Keratinocyte (primary cell): Measurements from ENCODE around the gene FNDC3B. TPM values are rescaled to one million over a fixed set of nuclear protein-coding genes. Genes with fewer than 3 reads are reported as not detected.

ENCODE experiments used
- DNase-seq: peaks from one replicate; pipeline ENCODE4 v3.0.0-alpha.2; 2011; ENCODE audit warnings: low read depth, missing footprints, low spot score
- FAIRE-seq: peaks from 2 replicates; lab custom pipeline; 2011; peaks lifted over from hg19 to GRCh38; lab: Jason Lieb, UNC
- H2AFZ ChIP-seq: 2 replicates; pipeline ENCODE4 v1.6.0; 2012; ENCODE audit warnings: low read length, control low read depth, inconsistent platforms; ENCODE audit not compliant: control insufficient read depth
- H3K27ac ChIP-seq: 2 replicates; pipeline ENCODE4 v1.5.1; 2011; ENCODE audit warnings: low read length; ENCODE audit not compliant: control insufficient read depth, insufficient read depth
- H3K27me3 ChIP-seq: 3 replicates; pipeline ENCODE4 v1.6.0; 2011; ENCODE audit warnings: low read length; ENCODE audit not compliant: control insufficient read depth, insufficient read depth; ENCODE audit errors: extremely low read depth
- H3K36me3 ChIP-seq, 2 experiments: 2 replicates in 1 of 2; 3 replicates in 1 of 2; pipeline ENCODE4 v1.5.1; 2011; ENCODE audit warnings: low read length in 2 of 2, mild to moderate bottlenecking in 1 of 2; ENCODE audit not compliant: control insufficient read depth in 2 of 2, insufficient read depth in 2 of 2; ENCODE audit errors: extremely low read depth in 1 of 2
- H3K4me1 ChIP-seq: 3 replicates; pipeline ENCODE4 v1.5.1; 2011; ENCODE audit warnings: low read length; ENCODE audit not compliant: control insufficient read depth, insufficient read depth; ENCODE audit errors: extremely low read depth
- H3K4me2 ChIP-seq: 3 replicates; pipeline ENCODE4 v1.6.0; 2011; ENCODE audit warnings: low read depth, low read length; ENCODE audit not compliant: control insufficient read depth, insufficient read depth; ENCODE audit errors: extremely low read depth
- H3K4me3 ChIP-seq, 3 experiments: fragments of 200-600 bp in 1 of 3; sonication (generic) in 1 of 3; 2 replicates in 2 of 3; 3 replicates in 1 of 3; pipeline ENCODE4 v1.5.1; 2011 to 2016; ENCODE audit warnings: low read length in 3 of 3, mild to moderate bottlenecking in 3 of 3, control low read depth in 2 of 3, inconsistent platforms in 1 of 3, low read depth in 1 of 3, mixed read lengths in 1 of 3, mixed run types in 1 of 3, moderate library complexity in 1 of 3; ENCODE audit not compliant: control insufficient read depth in 2 of 3, insufficient read depth in 2 of 3; ENCODE audit errors: extremely low read depth in 1 of 3
- H3K79me2 ChIP-seq: 2 replicates; pipeline ENCODE4 v1.6.0; 2012; ENCODE audit warnings: low read length; ENCODE audit not compliant: control insufficient read depth, insufficient read depth
- H3K9ac ChIP-seq: 3 replicates; pipeline ENCODE4 v1.6.0; 2011; ENCODE audit warnings: low read length; ENCODE audit not compliant: control insufficient read depth, insufficient read depth; ENCODE audit errors: extremely low read depth
- H3K9me1 ChIP-seq: 3 replicates; pipeline ENCODE4 v1.6.0; 2011; ENCODE audit warnings: low read length; ENCODE audit not compliant: control insufficient read depth, insufficient read depth; ENCODE audit errors: extremely low read depth
- H3K9me3 ChIP-seq: 2 replicates; pipeline ENCODE4 v1.5.1; 2012; ENCODE audit warnings: low read depth, low read length; ENCODE audit not compliant: control insufficient read depth
- H4K20me1 ChIP-seq: 3 replicates; pipeline ENCODE4 v1.6.0; 2011; ENCODE audit warnings: low read length; ENCODE audit not compliant: control insufficient read depth, insufficient read depth; ENCODE audit errors: extremely low read depth
- EZH2 ChIP-seq: IDR thresholded peaks from one replicate; pipeline ENCODE4 v1.6.1; 2012; ENCODE audit warnings: inconsistent platforms, mild to moderate bottlenecking, low read length, moderate library complexity
- dilution Hi-C: fragments of 300-500 bp; cut with MboI; formaldehyde crosslinking; loops from one replicate; pipeline ENCODE4 v1.7.0; 2020; ENCODE audit warnings: low sequenced_read_pairs; ENCODE audit not compliant: extremely low pct_ligation_motif_present
- polyA plus RNA-seq, 5 experiments: library from polyadenylated mRNA; depleted of rRNA in 3 of 5; stranded (reverse) in 3 of 5; stranded (forward) in 1 of 5; unstranded in 1 of 5; fragments of >200 nt; gene quantifications; 1 replicate in 1 of 5; 2 replicates in 3 of 5; 3 replicates in 1 of 5; pipeline versions ENCODE4 v1.2.1 to v1.2.3, GENCODE V29; 2011 to 2012; ENCODE audit warnings: missing spikeins in 2 of 5, low read depth in 1 of 5, low replicate concordance in 1 of 5
- TF ChIP-seq, protein P1 (sequence below), 3 experiments: IDR thresholded peaks in 1 of 3; conservative IDR thresholded peaks in 1 of 3; optimal IDR thresholded peaks in 1 of 3; 2 replicates in 2 of 3; 3 replicates in 1 of 3; pipeline versions ENCODE3 to v1.5.1; 2011; ENCODE audit warnings: low read length in 3 of 3, mild to moderate bottlenecking in 3 of 3, moderate library complexity in 2 of 3, control low read depth in 1 of 3, inconsistent platforms in 1 of 3; ENCODE audit not compliant: insufficient read depth in 2 of 3; ENCODE audit errors: extremely low read depth in 1 of 3

The FNDC3B gene
- polyA plus RNA-seq, 1 donor (not counting 4 experiments of a cell fraction or from before 2014, with no cell fraction given), result 31.4 TPM

- TF ChIP-seq EZH2, result no peak
- TF ChIP-seq, protein P1, sequence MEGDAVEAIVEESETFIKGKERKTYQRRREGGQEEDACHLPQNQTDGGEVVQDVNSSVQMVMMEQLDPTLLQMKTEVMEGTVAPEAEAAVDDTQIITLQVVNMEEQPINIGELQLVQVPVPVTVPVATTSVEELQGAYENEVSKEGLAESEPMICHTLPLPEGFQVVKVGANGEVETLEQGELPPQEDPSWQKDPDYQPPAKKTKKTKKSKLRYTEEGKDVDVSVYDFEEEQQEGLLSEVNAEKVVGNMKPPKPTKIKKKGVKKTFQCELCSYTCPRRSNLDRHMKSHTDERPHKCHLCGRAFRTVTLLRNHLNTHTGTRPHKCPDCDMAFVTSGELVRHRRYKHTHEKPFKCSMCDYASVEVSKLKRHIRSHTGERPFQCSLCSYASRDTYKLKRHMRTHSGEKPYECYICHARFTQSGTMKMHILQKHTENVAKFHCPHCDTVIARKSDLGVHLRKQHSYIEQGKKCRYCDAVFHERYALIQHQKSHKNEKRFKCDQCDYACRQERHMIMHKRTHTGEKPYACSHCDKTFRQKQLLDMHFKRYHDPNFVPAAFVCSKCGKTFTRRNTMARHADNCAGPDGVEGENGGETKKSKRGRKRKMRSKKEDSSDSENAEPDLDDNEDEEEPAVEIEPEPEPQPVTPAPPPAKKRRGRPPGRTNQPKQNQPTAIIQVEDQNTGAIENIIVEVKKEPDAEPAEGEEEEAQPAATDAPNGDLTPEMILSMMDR (optimal IDR thresholded peaks at IDR 0.05 in 1 of 3, IDR thresholded peaks at IDR 0.05 in 1 of 3, conservative IDR thresholded peaks at IDR 0.05 in 1 of 3; ENCODE audit: extremely low read depth in 1 of 3, insufficient read depth in 2 of 3, low read length in 3 of 3), result no peak
- Histone ChIP-seq H3K9ac (no peak overlapping the region), H3K9me3 (no peaks in the 10 kb centered on the region), H3K36me3 (peaks cover 11 to 13% of the 10 kb centered on the region in 2 experiments), H3K27ac (no peak overlapping the region), H2AFZ (no peak overlapping the region), H3K4me3 (no peak overlapping the region), H3K9me1 (no peaks in the 10 kb centered on the region), H3K4me1 (no peaks in the 10 kb centered on the region), H3K79me2 (no peaks in the 10 kb centered on the region), H3K27me3 (no peaks in the 10 kb centered on the region), H4K20me1 (peaks cover 5% of the 10 kb centered on the region), H3K4me2 (no peak overlapping the region)
- dilution Hi-C loops, result no loop called here
- DNase-seq, result no peak
- no peak for FAIRE-seq
Observed at GRCh38 chr3:172263781-172264486, 224.6 kb downstream of the FNDC3B start.

DNA sequence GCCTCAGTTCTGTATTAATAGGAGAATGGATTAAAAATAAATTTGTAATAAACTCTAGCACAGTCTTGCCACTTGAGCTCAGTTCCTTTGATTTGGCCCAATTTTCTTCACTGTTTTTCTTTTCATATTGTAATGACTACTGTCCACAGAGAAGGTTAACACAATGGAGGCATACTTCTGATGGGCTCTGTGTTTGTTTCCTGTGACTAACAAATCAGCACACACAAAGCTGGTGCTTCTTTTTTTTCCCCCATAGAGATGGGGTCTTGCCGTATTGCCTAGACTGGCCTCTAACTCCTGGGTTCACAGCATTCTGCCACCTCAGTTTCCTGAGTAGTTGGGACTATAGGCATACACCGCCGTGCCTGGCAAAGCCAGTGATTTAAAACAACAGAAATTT, 226.7 kb downstream of the FNDC3B start:
- H3K79me2 ChIP-seq, result no peaks in the 10 kb centered on the region
- no peak overlapping the region for H3K27ac ChIP-seq
- H3K36me3 ChIP-seq, result peaks cover 11 to 15% of the 10 kb centered on the region in 2 experiments

More for the DNA sequence above, 226.7 kb downstream of the FNDC3B start:
- Histone ChIP-seq H2AFZ (no peak overlapping the region), H3K9me3 (no peaks in the 10 kb centered on the region), H4K20me1 (peaks cover 5% of the 10 kb centered on the region), H3K27me3 (no peaks in the 10 kb centered on the region), H3K9me1 (no peaks in the 10 kb centered on the region), H3K9ac (no peak overlapping the region), H3K4me2 (no peak overlapping the region), H3K4me3 (no peak overlapping the region), H3K4me1 (no peaks in the 10 kb centered on the region)
- no peak for TF ChIP-seq EZH2
- FAIRE-seq (no peak), DNase-seq (no peak)
- dilution Hi-C loops, result no loop called here
